GM20000 (cell line): ENCODE data around the gene PXN.

Source experiments
- DNase-seq: peaks from one replicate; pipeline ENCODE4 v3.0.0; 2012; ENCODE audit warnings: low spot score
- CTCF ChIP-seq: IDR thresholded peaks from 2 replicates; pipeline ENCODE4 v1.5.1; 2012; ENCODE audit warnings: mild to moderate bottlenecking, control low read depth; ENCODE audit errors: extremely low read depth, missing control alignments

The PXN gene

GRCh38 chr12:120161852-120162251 is 103.7 kb downstream of the PXN start:
- TF ChIP-seq CTCF = no peak
- DNase-seq = no peak
